NT2/D1 (cell line): ENCODE measurements around the gene CREBZF.

Experiments
- DNase-seq: peaks from one replicate; pipeline ENCODE4 v3.0.0-alpha.2; 2011; ENCODE audit warnings: low read depth, low spot score
- H3K27me3 ChIP-seq: 2 replicates; pipeline ENCODE4 v1.6.0; 2011; ENCODE audit warnings: mild to moderate bottlenecking; ENCODE audit not compliant: insufficient read length, insufficient read depth
- H3K36me3 ChIP-seq: 2 replicates; pipeline ENCODE4 v1.6.1; 2011; ENCODE audit warnings: mild to moderate bottlenecking, low read length, mixed read lengths; ENCODE audit not compliant: insufficient read depth, insufficient read length
- H3K4me1 ChIP-seq: 2 replicates; pipeline ENCODE4 v1.5.1; 2011; ENCODE audit not compliant: insufficient read depth, insufficient read length
- H3K4me3 ChIP-seq: 2 replicates; pipeline ENCODE4 v1.5.1; 2011; ENCODE audit warnings: low read depth; ENCODE audit not compliant: insufficient read length
- H3K9ac ChIP-seq: 2 replicates; pipeline ENCODE4 v1.6.0; 2011; ENCODE audit warnings: low read depth; ENCODE audit not compliant: insufficient read length
- H3K9me3 ChIP-seq: 2 replicates; pipeline ENCODE4 v1.5.1; 2011; ENCODE audit warnings: mild to moderate bottlenecking, low read length; ENCODE audit not compliant: insufficient read depth
- SUZ12 ChIP-seq: IDR thresholded peaks from 2 replicates; pipeline ENCODE4 v1.6.1; 2011; ENCODE audit not compliant: insufficient read length, insufficient read depth; ENCODE audit errors: extremely low read depth
- YY1 ChIP-seq: IDR thresholded peaks from 2 replicates; pipeline ENCODE4 v1.6.1; 2011; ENCODE audit not compliant: insufficient read length, insufficient read depth
- ZNF274 ChIP-seq: IDR thresholded peaks from 2 replicates; pipeline ENCODE4 v1.6.1; 2011; ENCODE audit warnings: mild to moderate bottlenecking, low read depth, low read length

The CREBZF gene

GRCh38 chr11:85666687-85667086 lies 1.8 kb upstream of the CREBZF start:
- H3K9ac ChIP-seq = no peak overlapping the region
- peaks cover 7% of the 10 kb centered on the region; the same call in 1 of the 2 replicates for H3K9me3 ChIP-seq
- no peak overlapping the region for H3K4me3 ChIP-seq
- H3K4me1 ChIP-seq = no peaks in the 10 kb centered on the region
- TF ChIP-seq ZNF274 = no peak
- TF ChIP-seq YY1 = no peak
- no peak for TF ChIP-seq SUZ12
- H3K36me3 ChIP-seq = peaks cover 23% of the 10 kb centered on the region
- DNase-seq = no peak
- no peaks in the 10 kb centered on the region for H3K27me3 ChIP-seq

- Histone ChIP-seq H3K9me3 (no peaks in the 10 kb centered on the region; the same call in 1 of the 2 replicates), H3K9ac (no peak overlapping the region), H3K27me3 (no peaks in the 10 kb centered on the region), H3K36me3 (peaks cover 31% of the 10 kb centered on the region), H3K4me3 (no peak overlapping the region), H3K4me1 (no peaks in the 10 kb centered on the region)
- no peak for DNase-seq
- TF ChIP-seq YY1 = no peak
- no peak for TF ChIP-seq SUZ12
- no peak for TF ChIP-seq ZNF274
These were observed 804 bp upstream of the CREBZF start for GRCh38 chr11:85665733-85666132.

- peak overlapping the region; percentile 97 for H3K9ac ChIP-seq
- H3K9me3 ChIP-seq = no peaks in the 10 kb centered on the region
- peak; percentile 68 for DNase-seq
- H3K4me3 ChIP-seq = peak overlapping the region; percentile 83
- peaks cover 42% of the 10 kb centered on the region for H3K36me3 ChIP-seq
- TF ChIP-seq YY1 (no peak), ZNF274 (no peak), SUZ12 (no peak)
- no peaks in the 10 kb centered on the region for H3K27me3 ChIP-seq
- no peaks in the 10 kb centered on the region for H3K4me1 ChIP-seq
These were observed 945 bp downstream of the CREBZF start for GRCh38 chr11:85663753-85664614.

- TF ChIP-seq SUZ12 (no peak), YY1 (no peak), ZNF274 (no peak)
- no peaks in the 10 kb centered on the region for H3K4me1 ChIP-seq
- peak overlapping the region; percentile 97 for H3K9ac ChIP-seq
- peaks cover 50% of the 10 kb centered on the region for H3K36me3 ChIP-seq
- H3K27me3 ChIP-seq = no peaks in the 10 kb centered on the region
- H3K9me3 ChIP-seq = no peaks in the 10 kb centered on the region
- peak overlapping the region; percentile 83 for H3K4me3 ChIP-seq
- DNase-seq = no peak
These were observed 1.7 kb downstream of the CREBZF start for GRCh38 chr11:85663080-85663752.

- H3K27me3 ChIP-seq = no peaks in the 10 kb centered on the region
- H3K4me3 ChIP-seq = peak overlapping the region; percentile 83
- no peaks in the 10 kb centered on the region for H3K4me1 ChIP-seq
- peaks cover 60% of the 10 kb centered on the region for H3K36me3 ChIP-seq
- no peaks in the 10 kb centered on the region for H3K9me3 ChIP-seq
- no peak for DNase-seq
- TF ChIP-seq ZNF274 = no peak
- no peak for TF ChIP-seq SUZ12
- no peak for TF ChIP-seq YY1
- H3K9ac ChIP-seq = no peak overlapping the region
These were observed 2.8 kb downstream of the CREBZF start for GRCh38 chr11:85661972-85662664.

- Histone ChIP-seq H3K4me3 (no peak overlapping the region), H3K4me1 (no peaks in the 10 kb centered on the region), H3K9me3 (no peaks in the 10 kb centered on the region), H3K36me3 (peaks cover 65% of the 10 kb centered on the region), H3K9ac (no peak overlapping the region), H3K27me3 (no peaks in the 10 kb centered on the region)
- TF ChIP-seq SUZ12 (no peak), YY1 (no peak), ZNF274 (no peak)
- no peak for DNase-seq
These were observed 6.7 kb downstream of the CREBZF start for GRCh38 chr11:85658180-85658579.
